ENCODE measurements around the gene PLXND1.
"Not testable (repeated sequence)": the region's sequence is repeated elsewhere in the genome, so short reads cannot be mapped to it uniquely, and the experiment has no call there.

The PLXND1 gene

DNA sequence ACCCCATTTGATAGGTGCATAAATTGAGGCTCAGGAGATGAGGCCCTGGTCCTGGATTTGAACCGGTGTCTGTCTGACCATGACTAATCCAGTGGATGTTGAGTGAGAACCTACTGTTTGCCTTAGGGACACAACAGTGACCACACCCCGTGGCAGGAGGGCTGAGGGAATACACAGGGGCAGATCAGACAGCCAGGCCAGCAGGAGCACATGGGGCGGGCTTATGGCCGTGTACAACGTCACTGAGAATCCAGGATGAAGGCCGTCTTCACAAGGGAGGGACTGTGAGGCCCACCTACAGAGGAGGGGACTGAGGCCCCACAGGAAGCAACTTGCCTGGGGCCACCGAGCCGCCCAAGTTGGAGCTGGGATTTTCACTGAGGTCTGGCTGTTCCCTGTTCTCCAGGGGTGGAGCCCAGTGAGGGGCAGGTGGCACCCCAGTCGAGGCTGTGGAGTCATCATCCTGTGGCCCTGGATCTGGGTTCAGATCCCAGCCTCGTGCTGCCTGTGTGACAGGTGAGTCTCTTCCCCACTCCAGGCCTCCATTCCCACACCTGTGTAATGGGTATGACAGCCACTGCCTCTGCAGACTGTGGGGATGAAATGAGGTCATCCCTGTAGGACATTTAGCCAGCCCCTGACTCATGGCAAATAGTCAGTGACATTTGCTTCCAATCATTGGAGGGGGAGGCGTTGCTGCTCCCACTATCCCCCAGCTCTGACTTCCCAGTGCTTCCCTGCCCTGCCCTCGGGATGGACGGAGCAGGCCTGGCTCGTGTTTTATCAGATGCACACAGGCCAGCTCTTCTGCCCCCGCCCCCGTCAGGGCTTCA lies 6.3 kb upstream of the PLXND1 start:
- Mint-ChIP-seq H3K4me1 (ENCODE audit: low read depth) (peaks cover 10% of the 10 kb centered on the region), H3K27ac (no peak overlapping the region), H3K27me3 (peaks cover 9% of the 10 kb centered on the region), H3K9me3 (no peaks in the 10 kb centered on the region), H3K36me3 (ENCODE audit: low read depth) (no peaks in the 10 kb centered on the region), H3K4me3 (no peak overlapping the region)

DNA sequence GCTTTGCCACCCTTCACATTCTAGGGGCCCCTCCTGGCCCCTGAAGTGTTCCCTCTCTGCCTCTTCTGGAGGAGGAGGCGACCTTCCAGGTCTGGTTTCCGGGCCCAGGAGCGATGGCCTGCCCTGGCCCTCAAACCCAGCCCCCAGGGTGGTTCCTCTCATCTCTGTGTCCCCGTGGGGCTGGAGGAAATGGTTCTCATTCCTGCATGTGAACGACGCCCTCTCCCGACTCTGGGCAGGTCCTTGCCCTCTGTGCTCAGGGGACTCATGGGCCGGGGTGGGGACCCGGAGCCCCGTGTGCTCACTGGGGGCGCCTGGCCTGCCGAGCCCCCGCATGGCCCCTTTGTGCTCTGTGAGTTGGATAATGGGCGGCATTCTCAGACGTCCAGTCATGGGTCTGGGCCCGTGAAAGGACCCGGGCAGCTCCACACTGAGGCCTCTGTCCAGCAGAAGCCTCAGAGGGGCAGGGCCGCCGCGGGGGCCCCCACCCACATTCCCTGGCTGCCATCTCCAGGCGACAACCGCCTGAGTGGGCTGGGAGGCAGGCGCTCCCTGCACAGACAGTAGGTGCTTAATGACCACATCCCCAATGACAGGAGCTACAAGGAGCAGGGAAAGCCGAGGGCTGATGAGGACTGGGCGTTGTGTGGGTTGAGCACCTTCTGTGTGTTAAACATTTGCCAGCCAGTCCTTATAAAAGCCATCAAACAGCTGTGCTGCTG lies 5.5 kb upstream of the PLXND1 start:
- Mint-ChIP-seq H3K36me3 (ENCODE audit: low read depth) (no peaks in the 10 kb centered on the region), H3K27me3 (peaks cover 14% of the 10 kb centered on the region), H3K4me1 (ENCODE audit: low read depth) (peaks cover 9% of the 10 kb centered on the region), H3K27ac (no peak overlapping the region), H3K9me3 (no peaks in the 10 kb centered on the region), H3K4me3 (no peak overlapping the region)

DNA sequence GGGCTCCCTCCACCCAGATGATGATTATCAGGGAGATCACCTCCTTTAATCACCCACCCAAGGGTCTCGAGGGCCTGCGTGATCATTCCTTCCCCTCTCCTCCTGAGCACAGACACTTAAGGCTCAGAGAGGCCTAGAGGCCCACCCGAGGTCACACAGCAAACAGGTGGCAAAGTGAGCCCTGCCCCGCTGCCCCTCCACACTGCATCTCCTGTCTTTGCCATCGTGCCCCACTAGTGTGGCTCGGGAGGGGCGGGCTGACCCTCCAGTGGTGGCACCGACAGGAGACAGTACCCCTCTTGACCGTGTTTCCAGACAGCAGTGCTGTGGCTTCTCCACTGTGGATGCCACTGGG lies 4.9 kb upstream of the PLXND1 start:
- no peak overlapping the region for H3K4me3 Mint-ChIP-seq

DNA sequence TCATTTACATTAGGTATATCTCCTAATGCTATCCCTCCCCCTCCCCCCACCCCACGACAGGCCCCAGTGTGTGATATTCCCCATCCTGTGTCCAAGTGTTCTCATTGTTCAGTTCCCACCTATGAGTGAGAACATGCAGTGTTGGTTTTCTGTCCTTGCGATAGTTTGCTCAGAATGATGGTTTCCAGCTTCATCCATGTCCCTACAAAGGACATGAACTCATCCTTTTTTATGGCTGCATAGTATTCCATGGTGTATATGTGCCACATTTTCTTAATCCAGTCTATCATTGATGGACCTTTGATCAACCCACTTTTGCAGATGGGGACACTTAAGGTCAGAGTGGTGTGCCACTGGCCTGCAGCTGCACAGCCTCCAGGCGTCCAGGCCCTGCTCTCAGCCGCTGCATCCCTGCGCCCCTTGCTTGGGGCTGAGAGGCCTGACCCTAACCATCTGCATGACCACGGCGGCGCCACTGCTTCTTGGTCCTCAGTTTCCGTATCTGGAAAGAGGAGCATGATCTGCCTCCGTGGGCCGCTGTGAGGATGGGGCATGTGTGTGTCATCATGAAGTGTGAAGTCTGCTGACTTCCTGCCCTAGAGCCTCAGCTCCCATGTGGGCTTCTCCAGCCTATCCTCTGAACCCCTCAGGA lies 4.4 kb upstream of the PLXND1 start:
- not testable (repeated sequence) for H3K4me1 Mint-ChIP-seq (ENCODE audit: low read depth); H3K4me3 Mint-ChIP-seq; H3K27ac Mint-ChIP-seq; H3K36me3 Mint-ChIP-seq (ENCODE audit: low read depth); H3K9me3 Mint-ChIP-seq
- peaks cover 16% of the 10 kb centered on the region for H3K27me3 Mint-ChIP-seq

More for the DNA sequence above, 4.9 kb upstream of the PLXND1 start:
- H3K9me3 Mint-ChIP-seq, result no peaks in the 10 kb centered on the region
- H3K36me3 Mint-ChIP-seq (ENCODE audit: low read depth), result no peaks in the 10 kb centered on the region
- peaks cover 16% of the 10 kb centered on the region for H3K27me3 Mint-ChIP-seq
- H3K27ac Mint-ChIP-seq, result no peak overlapping the region
- peaks cover 9% of the 10 kb centered on the region for H3K4me1 Mint-ChIP-seq (ENCODE audit: low read depth)

DNA sequence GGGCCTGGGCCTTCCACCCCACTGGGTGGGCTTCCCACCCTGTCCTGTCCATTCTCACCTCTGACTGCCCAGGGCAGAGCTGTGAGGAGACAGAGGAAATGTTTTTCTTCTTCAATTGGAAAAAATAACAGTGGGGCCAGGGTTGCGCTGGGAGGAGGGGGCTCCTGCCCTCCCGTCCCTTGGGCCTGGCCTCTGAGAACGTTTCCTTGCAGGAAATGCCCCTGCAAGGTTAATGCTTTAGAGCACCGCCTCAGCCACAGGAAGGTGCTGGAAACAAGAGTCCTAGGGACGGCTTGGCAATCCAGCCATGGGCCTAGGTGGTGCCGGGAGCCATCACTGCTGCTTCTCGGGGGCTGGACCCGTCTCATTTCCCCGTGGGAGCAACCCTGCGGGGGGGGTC lies 3.8 kb upstream of the PLXND1 start:
- Mint-ChIP-seq H3K27ac (no peak overlapping the region), H3K4me1 (ENCODE audit: low read depth) (peaks cover 13% of the 10 kb centered on the region), H3K27me3 (peaks cover 20% of the 10 kb centered on the region), H3K9me3 (no peaks in the 10 kb centered on the region), H3K36me3 (ENCODE audit: low read depth) (no peaks in the 10 kb centered on the region), H3K4me3 (no peak overlapping the region)

DNA sequence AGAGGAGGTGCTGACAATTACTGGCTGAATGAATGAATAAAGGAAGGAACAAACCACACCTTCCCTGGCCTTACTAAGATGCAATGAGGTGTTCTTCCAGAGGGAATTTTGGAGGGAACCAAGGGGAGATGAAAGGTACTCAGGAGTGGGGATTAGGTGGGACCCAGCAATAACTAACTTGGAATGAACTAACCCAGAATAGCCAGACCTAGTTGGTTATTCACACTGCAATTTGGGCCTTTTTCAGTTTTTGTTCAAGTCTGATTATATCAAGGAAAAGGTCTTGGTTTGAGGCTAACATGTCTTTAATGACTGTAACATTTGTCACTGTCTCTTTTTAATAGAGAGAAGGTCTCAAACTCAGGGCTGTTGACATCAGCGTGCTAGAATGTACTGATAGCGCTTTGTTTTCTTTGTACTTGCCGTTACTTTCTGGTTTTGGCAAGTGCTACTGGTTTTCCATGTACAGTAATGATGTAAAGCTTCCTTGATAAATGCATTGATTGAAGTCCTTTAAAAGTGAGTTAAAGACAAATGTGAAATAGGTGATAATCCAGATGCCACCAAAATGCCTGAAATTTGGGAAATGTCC lies 3.2 kb upstream of the PLXND1 start:
- no peak overlapping the region for H3K4me3 Mint-ChIP-seq
- peaks cover 13% of the 10 kb centered on the region for H3K4me1 Mint-ChIP-seq (ENCODE audit: low read depth)

DNA sequence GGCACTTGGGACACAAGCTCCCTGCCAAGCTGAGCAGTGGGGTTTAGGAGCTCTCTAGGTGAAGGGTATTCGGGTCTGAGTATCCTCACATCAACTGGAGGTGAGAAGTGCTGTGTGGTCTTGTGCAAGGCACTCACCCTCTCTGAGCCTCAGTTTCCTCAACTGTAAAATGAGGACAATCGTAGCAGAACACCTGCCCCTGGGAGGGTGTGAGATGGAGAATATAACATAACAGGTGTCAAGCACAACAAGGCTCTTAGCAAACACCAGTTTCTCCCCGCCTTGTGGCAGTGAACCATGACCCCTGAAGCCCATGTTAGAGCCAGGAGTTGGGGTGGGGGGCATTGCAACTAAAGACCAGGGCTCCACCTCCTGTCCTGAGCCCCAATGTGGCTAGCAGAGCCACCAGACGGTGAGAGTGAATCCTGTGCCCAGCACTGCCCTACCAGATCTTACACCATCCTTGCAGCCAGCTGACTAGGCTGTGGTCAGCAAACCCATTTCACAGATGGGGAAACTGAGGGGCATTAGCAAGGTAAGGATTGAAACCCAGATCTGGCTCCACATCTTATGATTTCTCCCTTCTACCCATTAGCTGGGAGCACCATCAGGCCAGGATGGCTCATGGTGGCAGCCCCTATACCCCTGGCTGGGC lies 2.6 kb upstream of the PLXND1 start:
- H3K27ac Mint-ChIP-seq, result no peak overlapping the region
- peaks cover 13% of the 10 kb centered on the region for H3K4me1 Mint-ChIP-seq (ENCODE audit: low read depth)

More for the DNA sequence above, 3.2 kb upstream of the PLXND1 start:
- Mint-ChIP-seq H3K9me3 (no peaks in the 10 kb centered on the region), H3K27ac (no peak overlapping the region), H3K36me3 (ENCODE audit: low read depth) (no peaks in the 10 kb centered on the region), H3K27me3 (peaks cover 21% of the 10 kb centered on the region)

DNA sequence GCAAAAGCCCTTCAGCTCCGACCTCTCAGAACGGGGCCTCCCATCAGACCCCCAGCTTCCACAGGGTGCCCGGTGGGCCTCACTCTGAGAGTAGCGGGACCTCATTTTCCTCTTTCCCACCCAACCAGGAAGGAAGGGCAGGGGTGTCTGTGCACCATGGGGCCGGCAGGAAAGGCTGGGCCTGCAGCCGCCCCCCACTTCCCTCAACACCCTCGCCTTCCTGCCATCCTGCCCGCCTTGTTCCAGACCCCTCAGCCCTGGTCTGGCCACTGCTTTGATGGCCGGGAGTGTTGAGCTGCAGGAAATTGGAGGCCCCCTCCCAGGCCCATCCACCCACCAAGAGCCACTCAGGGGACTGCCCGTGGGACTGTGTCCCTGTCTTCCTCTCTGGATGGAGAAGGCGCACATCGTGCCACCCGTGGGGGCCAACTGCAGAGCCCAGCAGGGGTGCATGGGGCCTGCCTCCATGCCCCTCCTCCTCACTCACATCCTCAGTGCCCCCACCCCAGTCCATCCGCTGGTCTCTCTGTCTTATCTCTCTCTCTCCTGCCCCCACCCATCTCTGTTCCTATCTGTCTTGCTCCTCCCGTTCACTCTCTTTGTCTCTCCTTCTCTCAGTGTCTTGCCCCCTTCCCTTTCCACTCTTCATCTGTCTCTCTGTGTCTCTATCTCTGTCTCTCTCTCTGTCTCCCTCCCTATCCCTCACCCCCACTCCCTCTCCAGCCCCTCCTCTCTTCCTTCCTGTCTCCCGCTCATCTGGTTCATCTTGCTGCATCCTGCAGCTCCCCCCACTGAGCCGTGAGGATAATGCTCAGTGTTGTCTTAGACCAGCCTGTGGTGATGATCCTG lies 1.8 kb upstream of the PLXND1 start:
- H3K27ac Mint-ChIP-seq, result no peak overlapping the region
- no peak overlapping the region for H3K4me3 Mint-ChIP-seq
- H3K36me3 Mint-ChIP-seq (ENCODE audit: low read depth), result no peaks in the 10 kb centered on the region
- H3K27me3 Mint-ChIP-seq, result peaks cover 32% of the 10 kb centered on the region
- peaks cover 13% of the 10 kb centered on the region for H3K4me1 Mint-ChIP-seq (ENCODE audit: low read depth)
- no peaks in the 10 kb centered on the region for H3K9me3 Mint-ChIP-seq

More for the DNA sequence above, 2.6 kb upstream of the PLXND1 start:
- H3K27me3 Mint-ChIP-seq, result peaks cover 27% of the 10 kb centered on the region
- H3K9me3 Mint-ChIP-seq, result no peaks in the 10 kb centered on the region
- no peaks in the 10 kb centered on the region for H3K36me3 Mint-ChIP-seq (ENCODE audit: low read depth)
- H3K4me3 Mint-ChIP-seq, result no peak overlapping the region

DNA sequence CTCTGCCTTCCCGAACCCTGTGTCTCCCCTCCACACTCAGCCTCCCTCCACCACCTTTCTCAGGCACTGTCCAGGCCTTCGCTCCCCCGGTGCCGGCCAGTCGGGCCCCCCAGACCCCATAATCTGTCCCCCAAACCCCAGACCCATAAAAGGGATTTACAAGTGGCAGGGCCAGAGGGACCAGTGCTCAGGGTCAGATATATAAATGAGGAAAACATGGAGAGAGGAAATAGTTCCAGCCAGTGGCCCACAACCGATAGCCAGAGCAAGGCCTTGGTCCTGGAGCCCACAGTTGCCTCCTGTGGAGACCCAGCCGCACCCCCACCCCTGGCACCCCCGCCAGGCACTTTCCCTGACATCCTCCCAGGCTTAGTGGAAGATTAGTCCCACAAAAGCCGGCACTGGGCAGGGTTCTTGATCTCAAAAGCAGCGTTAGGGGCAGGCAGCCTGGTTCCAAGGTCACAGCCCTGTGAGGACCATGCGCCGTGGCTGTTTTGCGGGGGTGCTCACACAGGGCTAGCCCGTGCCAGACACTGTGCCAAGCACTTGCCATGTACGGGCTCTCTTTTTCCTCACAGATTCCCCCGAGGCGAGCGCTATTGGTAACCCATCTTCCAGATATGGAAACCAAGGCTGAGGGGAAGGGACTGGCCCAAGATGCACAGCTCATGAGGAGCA lies 1.1 kb upstream of the PLXND1 start:
- no peaks in the 10 kb centered on the region for H3K36me3 Mint-ChIP-seq (ENCODE audit: low read depth)
- no peak overlapping the region for H3K27ac Mint-ChIP-seq
- H3K27me3 Mint-ChIP-seq, result peaks cover 32% of the 10 kb centered on the region

DNA sequence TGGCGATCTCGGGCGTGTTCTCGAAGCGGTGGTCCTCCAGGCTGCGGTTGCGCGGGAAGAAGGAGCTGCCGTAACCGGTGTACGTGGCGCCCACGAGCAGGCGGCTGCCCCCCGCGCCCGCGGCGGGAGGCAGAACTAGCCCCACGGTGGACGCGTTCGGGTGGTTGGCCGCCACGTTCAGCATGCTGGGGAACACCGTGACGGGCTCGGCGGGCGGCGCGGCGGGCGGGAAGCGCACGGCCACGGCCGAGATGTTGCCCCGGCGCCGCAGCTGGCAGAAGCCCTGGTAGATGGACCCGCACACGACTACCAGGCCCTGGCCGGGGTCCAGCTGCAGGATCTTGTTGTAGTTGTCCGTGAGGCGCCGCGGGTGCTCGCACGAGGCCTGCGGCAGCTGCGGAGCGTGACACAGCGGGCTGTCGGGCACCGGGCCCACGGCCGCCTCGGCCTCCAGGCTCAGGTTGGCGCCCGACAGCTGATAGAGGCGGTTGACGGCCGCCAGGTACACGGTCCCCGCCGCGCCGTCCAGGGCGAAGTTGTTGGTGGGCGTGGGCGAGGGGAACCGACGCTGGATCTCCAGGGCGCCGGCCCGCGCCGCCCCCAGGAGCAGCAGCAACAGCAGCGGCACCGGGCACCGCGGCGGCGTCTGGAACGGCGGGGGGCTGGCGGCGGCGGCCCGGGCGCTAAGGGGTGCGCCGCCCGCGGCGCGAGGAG lies 397 bp downstream of the PLXND1 start:
- peaks cover 13% of the 10 kb centered on the region for H3K4me1 Mint-ChIP-seq (ENCODE audit: low read depth)
- no peaks in the 10 kb centered on the region for H3K9me3 Mint-ChIP-seq
- peaks cover 32% of the 10 kb centered on the region for H3K27me3 Mint-ChIP-seq
- no peaks in the 10 kb centered on the region for H3K36me3 Mint-ChIP-seq (ENCODE audit: low read depth)
- peak overlapping the region; percentile 83 for H3K4me3 Mint-ChIP-seq
- H3K27ac Mint-ChIP-seq, result peak overlapping the region; percentile 61

More for the DNA sequence above, 1.1 kb upstream of the PLXND1 start:
- H3K4me3 Mint-ChIP-seq, result peak overlapping the region; percentile 79
- no peaks in the 10 kb centered on the region for H3K9me3 Mint-ChIP-seq
- peaks cover 13% of the 10 kb centered on the region for H3K4me1 Mint-ChIP-seq (ENCODE audit: low read depth)

DNA sequence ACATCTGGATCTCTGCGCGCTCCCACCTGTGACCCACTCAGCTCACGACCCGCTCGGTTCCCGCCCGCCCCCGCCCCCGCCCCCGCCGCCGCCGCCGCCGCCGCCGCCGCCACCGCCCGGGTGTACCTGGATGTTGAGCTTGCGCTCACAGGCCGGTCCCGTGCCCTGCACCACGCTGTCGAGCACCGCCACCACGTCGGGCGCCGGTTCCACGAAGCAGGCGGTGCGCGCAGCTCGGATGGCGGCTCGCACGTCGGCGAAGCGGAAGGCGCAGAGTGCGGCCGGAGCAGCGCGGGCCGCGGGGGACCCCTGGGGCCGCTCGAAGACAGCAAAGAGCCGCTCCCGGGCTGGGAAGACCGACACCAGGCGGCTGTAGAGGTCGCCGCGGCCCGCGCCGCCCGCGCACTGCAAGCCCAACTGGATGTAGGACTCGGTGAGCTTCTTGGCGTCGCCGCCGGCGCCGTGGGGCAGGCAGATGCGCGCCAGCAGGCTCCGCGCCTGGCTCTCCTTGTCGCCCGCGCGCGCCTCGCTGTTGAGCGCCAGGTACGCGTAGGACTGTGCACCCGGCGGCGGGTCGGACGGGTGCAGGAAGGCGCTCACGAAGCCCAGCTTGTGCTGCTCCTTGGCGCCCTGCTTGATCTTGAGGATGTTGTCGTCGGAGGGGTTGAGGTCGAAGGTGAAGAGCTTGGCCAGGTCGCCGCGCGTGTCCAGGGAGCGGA lies 1.1 kb downstream of the PLXND1 start:
- Mint-ChIP-seq H3K4me3 (peak overlapping the region; percentile 83), H3K27me3 (peaks cover 32% of the 10 kb centered on the region), H3K9me3 (no peaks in the 10 kb centered on the region), H3K27ac (peak overlapping the region; percentile 61), H3K4me1 (ENCODE audit: low read depth) (peaks cover 13% of the 10 kb centered on the region), H3K36me3 (ENCODE audit: low read depth) (no peaks in the 10 kb centered on the region)

DNA sequence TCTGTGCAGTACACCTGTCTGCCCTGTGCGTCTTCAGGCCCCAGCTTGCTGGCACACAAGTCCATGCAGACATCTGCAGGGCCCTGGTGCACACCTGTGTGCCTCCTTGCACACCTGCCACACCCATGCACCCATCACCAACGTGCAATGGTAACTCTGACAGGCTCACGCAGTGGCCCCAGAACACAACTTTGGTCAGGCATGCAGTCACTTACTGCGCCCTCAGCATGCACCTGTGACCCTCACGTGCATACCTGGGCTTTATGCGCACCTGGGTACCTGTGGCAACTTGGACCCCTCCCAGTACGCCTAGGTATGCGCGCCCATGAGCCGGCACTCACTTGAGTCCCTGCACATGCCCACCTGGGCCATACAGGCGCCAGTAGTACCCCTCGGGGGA lies 1.7 kb downstream of the PLXND1 start:
- Mint-ChIP-seq H3K27ac (no peak overlapping the region), H3K4me1 (ENCODE audit: low read depth) (peaks cover 19% of the 10 kb centered on the region), H3K4me3 (peak overlapping the region; percentile 20), H3K27me3 (peaks cover 32% of the 10 kb centered on the region), H3K36me3 (ENCODE audit: low read depth) (no peaks in the 10 kb centered on the region), H3K9me3 (no peaks in the 10 kb centered on the region)

All from stimulated activated naive CD8-positive, alpha-beta T cell treated with anti-CD3 and anti-CD28 coated beads, Interleukin-15, Interleukin-2, amounts not matched to agents 100 ng/mL and 50 ng/mL, for 24 hours (primary cell).